Uterus (tissue), 4 donors: ENCODE results near the gene ANKRD39. TPM values are rescaled to one million over a fixed set of nuclear protein-coding genes. Genes with fewer than 3 reads are reported as not detected.

ENCODE experiments used
- DNase-seq, 2 donors: peaks; one replicate each; pipeline ENCODE4 v3.0.0-alpha.2; 2019 to 2020
- H3K27ac ChIP-seq, 2 donors: fragments of 200-600 bp; sonication (generic); 1 replicate in 1 of 2; 2 replicates in 1 of 2; pipeline ENCODE4 v1.5.1; 2016 to 2018
- H3K27me3 ChIP-seq, 2 donors: fragments of 200-600 bp; sonication (generic); one replicate each; pipeline ENCODE4 v1.5.1; 2018 to 2019; ENCODE audit warnings: control low read depth in 1 of 2
- H3K36me3 ChIP-seq, 2 donors: fragments of 200-600 bp; sonication (generic); one replicate each; pipeline ENCODE4 v1.5.1; 2019; ENCODE audit warnings: control low read depth in 1 of 2
- H3K4me1 ChIP-seq, 2 donors: fragments of 200-600 bp; sonication (generic); one replicate each; pipeline ENCODE4 v1.5.1; 2018 to 2019; ENCODE audit warnings: control low read depth in 1 of 2
- H3K4me3 ChIP-seq, 2 donors: fragments of 200-600 bp; sonication (generic); 1 replicate in 1 of 2; 2 replicates in 1 of 2; pipeline ENCODE4 v1.5.1; 2018 to 2019; ENCODE audit warnings: mild to moderate bottlenecking in 1 of 2
- H3K9me3 ChIP-seq, 2 donors: fragments of 200-600 bp; sonication (generic); one replicate each; pipeline ENCODE4 v1.5.1; 2019; ENCODE audit warnings: control low read depth in 1 of 2
- POLR2A ChIP-seq, 2 donors: fragments of 450-650 bp; IDR thresholded peaks; one replicate each; pipeline ENCODE4 v1.6.1; 2016; ENCODE audit warnings: antibody characterized with exemption in 2 of 2, mild to moderate bottlenecking in 1 of 2, moderate library complexity in 1 of 2
- intact Hi-C: fragments of 100-400 bp; cut with DNase I; formaldehyde crosslinking; loops from one replicate; pipeline ENCODE4 v1.15.1; 2023; ENCODE audit warnings: low total_unique reads
- total RNA-seq, 4 donors: library from RNA; depleted of rRNA in 3 of 4; stranded (reverse); fragments of >200 nt in 3 of 4; gene quantifications; one replicate each; pipeline versions ENCODE4 v1.1.0 to v1.2.4, GENCODE V29; 2014 to 2023
- TF ChIP-seq, protein P1 (sequence below), 4 experiments: fragments of 200-600 bp in 2 of 4; fragments of 450-650 bp in 2 of 4; sonication (generic) in 2 of 4; IDR thresholded peaks; one replicate each; pipeline ENCODE4 v1.5.1; 2016 to 2019; ENCODE audit warnings: antibody characterized with exemption in 4 of 4, mild to moderate bottlenecking in 2 of 4, moderate library complexity in 1 of 4
- donor health status: DM: yes; HTN: yes; CAD: no.

Gene ANKRD39, protein sequence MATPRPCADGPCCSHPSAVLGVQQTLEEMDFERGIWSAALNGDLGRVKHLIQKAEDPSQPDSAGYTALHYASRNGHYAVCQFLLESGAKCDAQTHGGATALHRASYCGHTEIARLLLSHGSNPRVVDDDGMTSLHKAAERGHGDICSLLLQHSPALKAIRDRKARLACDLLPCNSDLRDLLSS
- 100 to 1,000 TPM in 1 of 4 donors, 10 to 100 TPM in 2, 1 to 10 TPM in 1; 4.7 to 162 (median 16.9) TPM for total RNA-seq

- H3K9me3 ChIP-seq: no peaks in the 10 kb centered on the region
- no peaks in the 10 kb centered on the region for H3K36me3 ChIP-seq
- peak within 1 kb of the TSS; percentile 78 to 95 for H3K4me3 ChIP-seq
- intact Hi-C loops: loop anchor here (5.0 kb wide), 1 partner anchor 94 kb away; no protein-coding TSS in a partner anchor
- peak; percentile 98 to 99 for DNase-seq
- H3K4me1 ChIP-seq: peaks cover 0 to 26% of the 10 kb centered on the region in 2 donors
- peak within 1 kb of the TSS; percentile 90 to 92 for H3K27ac ChIP-seq
- H3K27me3 ChIP-seq: no peaks in the 10 kb centered on the region
- TF ChIP-seq POLR2A (IDR thresholded peaks at IDR 0.05): peak; percentile 91
- TF ChIP-seq, protein P1, sequence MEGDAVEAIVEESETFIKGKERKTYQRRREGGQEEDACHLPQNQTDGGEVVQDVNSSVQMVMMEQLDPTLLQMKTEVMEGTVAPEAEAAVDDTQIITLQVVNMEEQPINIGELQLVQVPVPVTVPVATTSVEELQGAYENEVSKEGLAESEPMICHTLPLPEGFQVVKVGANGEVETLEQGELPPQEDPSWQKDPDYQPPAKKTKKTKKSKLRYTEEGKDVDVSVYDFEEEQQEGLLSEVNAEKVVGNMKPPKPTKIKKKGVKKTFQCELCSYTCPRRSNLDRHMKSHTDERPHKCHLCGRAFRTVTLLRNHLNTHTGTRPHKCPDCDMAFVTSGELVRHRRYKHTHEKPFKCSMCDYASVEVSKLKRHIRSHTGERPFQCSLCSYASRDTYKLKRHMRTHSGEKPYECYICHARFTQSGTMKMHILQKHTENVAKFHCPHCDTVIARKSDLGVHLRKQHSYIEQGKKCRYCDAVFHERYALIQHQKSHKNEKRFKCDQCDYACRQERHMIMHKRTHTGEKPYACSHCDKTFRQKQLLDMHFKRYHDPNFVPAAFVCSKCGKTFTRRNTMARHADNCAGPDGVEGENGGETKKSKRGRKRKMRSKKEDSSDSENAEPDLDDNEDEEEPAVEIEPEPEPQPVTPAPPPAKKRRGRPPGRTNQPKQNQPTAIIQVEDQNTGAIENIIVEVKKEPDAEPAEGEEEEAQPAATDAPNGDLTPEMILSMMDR (IDR thresholded peaks at IDR 0.05): peak; percentile 86 to 99 (median 96)
These were observed at the start of gene ANKRD39 for GRCh38 chr2:96857667-96858372. ANKRD39 (minus strand) TSS chr2:96858016; CDS start chr2:96857987, 29 bp downstream.

- no peaks in the 10 kb centered on the region for H3K27me3 ChIP-seq
- H3K36me3 ChIP-seq: no peaks in the 10 kb centered on the region
- peak; percentile 71 to 72 for DNase-seq
- H3K27ac ChIP-seq: peak overlapping the region; percentile 94 to 95
- intact Hi-C loops: no loop called here
- H3K4me1 ChIP-seq: peaks cover 0 to 8% of the 10 kb centered on the region in 2 donors
- TF ChIP-seq POLR2A (IDR thresholded peaks at IDR 0.05): no peak
- TF ChIP-seq, protein P1 (IDR thresholded peaks at IDR 0.05): no peak
- H3K4me3 ChIP-seq: peak overlapping the region in 1 of 2 donors; percentile 0
- no peaks in the 10 kb centered on the region for H3K9me3 ChIP-seq
These were observed 48.9 kb upstream of the ANKRD39 start for GRCh38 chr2:96906729-96907114.

DNA sequence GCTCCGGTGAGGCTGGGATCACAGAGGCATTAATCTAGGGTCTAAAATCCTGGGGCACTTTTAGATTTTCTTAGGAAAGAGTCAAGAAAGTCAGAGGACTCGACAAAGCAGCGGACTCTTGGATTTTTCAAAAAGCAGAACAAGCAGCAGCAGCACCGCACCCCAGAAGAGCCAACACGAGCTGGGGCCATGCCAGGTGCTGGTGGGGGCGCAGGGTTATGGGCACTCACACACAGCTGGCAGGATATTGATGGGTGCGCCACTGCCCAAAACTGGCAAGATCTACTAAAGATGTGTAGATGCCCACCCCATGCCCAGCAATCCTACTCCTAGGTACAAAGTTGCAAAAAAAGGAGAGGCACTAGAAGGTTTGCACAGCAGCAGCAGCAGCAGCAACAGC is 46.0 kb upstream of the ANKRD39 start:
- Histone ChIP-seq H3K4me1 (peaks cover 0 to 8% of the 10 kb centered on the region in 2 donors), H3K9me3 (no peaks in the 10 kb centered on the region), H3K27me3 (no peaks in the 10 kb centered on the region), H3K36me3 (no peaks in the 10 kb centered on the region), H3K27ac (no peak overlapping the region), H3K4me3 (no peak overlapping the region)
- TF ChIP-seq, protein P1 (IDR thresholded peaks at IDR 0.05): no peak
- TF ChIP-seq POLR2A (IDR thresholded peaks at IDR 0.05): no peak
- intact Hi-C loops: no loop called here
- DNase-seq: no peak

DNA sequence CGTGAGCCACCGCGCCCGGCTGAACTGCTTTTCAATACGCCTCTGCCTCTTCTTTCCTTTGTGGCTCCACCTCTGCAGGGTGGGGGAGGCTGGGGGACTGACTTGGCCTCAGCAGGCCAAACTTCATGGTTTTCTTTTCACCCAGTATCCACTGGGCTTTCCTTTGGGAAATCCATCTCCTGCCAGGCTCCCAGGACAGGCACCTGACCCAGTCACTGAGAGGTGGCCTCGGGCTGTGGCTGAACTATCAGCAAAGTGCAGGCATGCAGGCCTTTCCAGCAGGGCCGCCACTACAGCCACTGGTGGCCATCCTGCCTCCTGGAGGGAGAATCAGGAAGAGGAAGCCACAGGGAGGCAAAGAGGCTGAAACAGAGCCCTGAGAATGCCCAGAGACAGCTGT is 45.5 kb upstream of the ANKRD39 start:
- Histone ChIP-seq H3K36me3 (no peaks in the 10 kb centered on the region), H3K9me3 (no peaks in the 10 kb centered on the region), H3K4me1 (peaks cover 0 to 8% of the 10 kb centered on the region in 2 donors), H3K27ac (no peak overlapping the region), H3K4me3 (no peak overlapping the region), H3K27me3 (no peaks in the 10 kb centered on the region)
- no peak for DNase-seq
- intact Hi-C loops: no loop called here
- no peak for TF ChIP-seq POLR2A (IDR thresholded peaks at IDR 0.05)
- TF ChIP-seq, protein P1 (IDR thresholded peaks at IDR 0.05): no peak

- intact Hi-C loops: no loop called here
- Histone ChIP-seq H3K27ac (no peak overlapping the region), H3K36me3 (no peaks in the 10 kb centered on the region), H3K4me1 (peaks cover 0 to 8% of the 10 kb centered on the region in 2 donors), H3K4me3 (no peak overlapping the region), H3K9me3 (no peaks in the 10 kb centered on the region), H3K27me3 (no peaks in the 10 kb centered on the region)
- DNase-seq: no peak
- TF ChIP-seq POLR2A (IDR thresholded peaks at IDR 0.05): no peak
- TF ChIP-seq, protein P1 (IDR thresholded peaks at IDR 0.05): no peak
These were observed 42.4 kb upstream of the ANKRD39 start for GRCh38 chr2:96900237-96900636.
